Neural crest cell (in vitro differentiated cells): ENCODE measurements around the gene ZPBP. TPM values are rescaled to one million over a fixed set of nuclear protein-coding genes. Genes with fewer than 3 reads are reported as not detected.

Experiments used
- DNase-seq: peaks from one replicate; pipeline ENCODE4 v3.0.0; 2021; ENCODE audit warnings: low read depth, mixed read lengths, low spot score
- H3K27ac Mint-ChIP-seq: one replicate; pipeline ENCODE4 v1.8.0; 2021; ENCODE audit warnings: mild to moderate bottlenecking, mixed read lengths; ENCODE audit not compliant: unreplicated experiment
- H3K27me3 Mint-ChIP-seq: 2 replicates; pipeline ENCODE4 v1.8.0; 2021; ENCODE audit warnings: low read depth, mild to moderate bottlenecking, mixed read lengths
- H3K36me3 Mint-ChIP-seq: 2 replicates; pipeline ENCODE4 v1.8.0; 2021; ENCODE audit warnings: low read depth, mild to moderate bottlenecking, mixed read lengths
- H3K4me1 Mint-ChIP-seq: 2 replicates; pipeline ENCODE4 v1.8.0; 2021; ENCODE audit warnings: mixed read lengths
- H3K4me3 Mint-ChIP-seq: one replicate; pipeline ENCODE4 v1.8.0; 2021; ENCODE audit warnings: mild to moderate bottlenecking, mixed read lengths
- H3K9me3 Mint-ChIP-seq: 2 replicates; pipeline ENCODE4 v1.8.0; 2021; ENCODE audit warnings: mixed read lengths
- CTCF ChIP-seq: fragments of 200-600 bp; sonication (generic); conservative IDR thresholded peaks from 2 replicates; pipeline ENCODE4 v1.5.0; 2021; ENCODE audit warnings: antibody characterized with exemption, mild to moderate bottlenecking
- total RNA-seq: library from RNA; stranded (reverse); gene quantifications from 2 replicates; pipeline ENCODE4 v1.2.1, GENCODE V29; 2021

Gene ZPBP
- total RNA-seq, 1 donor from 2014 or later: not detected

GRCh38 chr7:49928787-49929186 is 164.3 kb downstream of the ZPBP start:
- no peaks in the 10 kb centered on the region for H3K27me3 Mint-ChIP-seq
- TF ChIP-seq CTCF: no peak
- no peak overlapping the region for H3K4me3 Mint-ChIP-seq
- H3K4me1 Mint-ChIP-seq: no peaks in the 10 kb centered on the region
- no peak for DNase-seq
- H3K27ac Mint-ChIP-seq: no peak overlapping the region
- peaks cover 7% of the 10 kb centered on the region for H3K36me3 Mint-ChIP-seq
- H3K9me3 Mint-ChIP-seq: peaks cover 9% of the 10 kb centered on the region

GRCh38 chr7:49927631-49928030 is 165.4 kb downstream of the ZPBP start:
- no peak for TF ChIP-seq CTCF
- Mint-ChIP-seq H3K4me3 (no peak overlapping the region), H3K9me3 (peaks cover 7% of the 10 kb centered on the region), H3K27ac (no peak overlapping the region), H3K36me3 (peaks cover 7% of the 10 kb centered on the region), H3K4me1 (no peaks in the 10 kb centered on the region), H3K27me3 (no peaks in the 10 kb centered on the region)
- no peak for DNase-seq

- Mint-ChIP-seq H3K36me3 (peaks cover 7% of the 10 kb centered on the region), H3K9me3 (peaks cover 7% of the 10 kb centered on the region), H3K27ac (no peak overlapping the region), H3K27me3 (no peaks in the 10 kb centered on the region), H3K4me3 (no peak overlapping the region), H3K4me1 (no peaks in the 10 kb centered on the region)
- no peak for DNase-seq
- no peak for TF ChIP-seq CTCF
Measured at GRCh38 chr7:49926720-49927119, 166.3 kb downstream of the ZPBP start.

- TF ChIP-seq CTCF: no peak
- Mint-ChIP-seq H3K4me1 (no peaks in the 10 kb centered on the region), H3K9me3 (peaks cover 2% of the 10 kb centered on the region), H3K27ac (no peak overlapping the region), H3K4me3 (no peak overlapping the region), H3K36me3 (no peaks in the 10 kb centered on the region), H3K27me3 (no peaks in the 10 kb centered on the region)
- no peak for DNase-seq
Measured at GRCh38 chr7:49911909-49912308, 181.1 kb downstream of the ZPBP start.

- H3K4me3 Mint-ChIP-seq: no peak overlapping the region
- no peak for DNase-seq
- no peak overlapping the region for H3K27ac Mint-ChIP-seq
- H3K27me3 Mint-ChIP-seq: no peaks in the 10 kb centered on the region
- TF ChIP-seq CTCF: no peak
- no peaks in the 10 kb centered on the region for H3K36me3 Mint-ChIP-seq
- no peaks in the 10 kb centered on the region for H3K9me3 Mint-ChIP-seq
- H3K4me1 Mint-ChIP-seq: no peaks in the 10 kb centered on the region
Measured at GRCh38 chr7:49894543-49894942, 198.5 kb downstream of the ZPBP start.

GRCh38 chr7:49893131-49893530 is 199.9 kb downstream of the ZPBP start:
- H3K36me3 Mint-ChIP-seq: no peaks in the 10 kb centered on the region
- no peak for DNase-seq
- no peaks in the 10 kb centered on the region for H3K4me1 Mint-ChIP-seq
- H3K4me3 Mint-ChIP-seq: no peak overlapping the region
- TF ChIP-seq CTCF: no peak
- no peak overlapping the region for H3K27ac Mint-ChIP-seq
- H3K27me3 Mint-ChIP-seq: no peaks in the 10 kb centered on the region
- no peaks in the 10 kb centered on the region for H3K9me3 Mint-ChIP-seq
